GM12878 (cell line): ENCODE measurements around the gene ZNF592. TPM values are rescaled to one million over a fixed set of nuclear protein-coding genes. Genes with fewer than 3 reads are reported as not detected.

Experiments used
- ATAC-seq: fragments of 200-7000 bp; cut with Tn5 transposase; 3 replicates; pipeline ENCODE4 v1.9.1; 2020; ENCODE audit warnings: mild to moderate bottlenecking, moderate library complexity
- BruUV-seq: library from RNA; stranded (reverse); fragments of 400-500 nt; replicated peaks from 2 replicates; lab custom pipeline; 2021; lab: Mats Ljungman, UMichigan
- CTCF ChIA-PET: fragments of 300-600 bp; sonication (Branson Sonifier 250); formaldehyde crosslinking; extraction: SDS; loops from one replicate; lab custom pipeline; 2021; ENCODE audit warnings: inconsistent platforms; lab: Yijun Ruan, JAX
- POLR2A ChIA-PET: fragments of 350-600 bp; formaldehyde crosslinking; extraction: SDS; loops from one replicate; lab custom pipeline; 2021; ENCODE audit warnings: inconsistent platforms; lab: Charles Lee
- RAD21 ChIA-PET: fragments of 300-600 bp; sonication (Branson Sonifier 250); formaldehyde crosslinking; loops from one replicate; lab custom pipeline; 2023; ENCODE audit warnings: antibody characterized with exemption; ENCODE audit not compliant: unreplicated experiment; lab: Charles Lee
- SMC1A ChIA-PET: fragments of 300-600 bp; sonication (Branson Sonifier 250); formaldehyde crosslinking; loops from one replicate; lab custom pipeline; 2023; ENCODE audit not compliant: unreplicated experiment, uncharacterized antibody; lab: Charles Lee
- DNase-seq: peaks from one replicate; pipeline ENCODE4 v3.0.0-alpha.2; 2011; ENCODE audit warnings: low read depth, low spot score
- FAIRE-seq: peaks from 3 replicates; lab custom pipeline; 2011; peaks lifted over from hg19 to GRCh38; lab: Jason Lieb, UNC
- H2AFZ ChIP-seq: 2 replicates; pipeline ENCODE4 v1.6.0; 2011; ENCODE audit warnings: low read depth, low read length, control low read depth; ENCODE audit not compliant: control insufficient read depth
- H3K27ac ChIP-seq: 2 replicates; pipeline ENCODE4 v1.5.1; 2011; ENCODE audit warnings: control low read depth; ENCODE audit not compliant: control insufficient read depth, insufficient read depth
- H3K27me3 ChIP-seq, 2 experiments: replicated peaks in 1 of 2; 2 replicates each; pipeline versions ENCODE4 v1.6.0 to v1.6.1; 2011; ENCODE audit warnings: low read length in 1 of 2; ENCODE audit not compliant: control insufficient read depth in 2 of 2, insufficient read depth in 2 of 2
- H3K36me3 ChIP-seq, 2 experiments: 2 replicates each; pipeline ENCODE4 v1.5.1; 2011; ENCODE audit warnings: low read length in 1 of 2; ENCODE audit not compliant: control insufficient read depth in 2 of 2, insufficient read depth in 2 of 2
- H3K4me1 ChIP-seq: 2 replicates; pipeline ENCODE4 v1.6.1; 2011; ENCODE audit warnings: mild to moderate bottlenecking, low read length, moderate library complexity, mixed read lengths; ENCODE audit not compliant: control insufficient read depth, insufficient read depth
- H3K4me2 ChIP-seq: 2 replicates; pipeline ENCODE4 v1.6.0; 2011; ENCODE audit warnings: control low read depth; ENCODE audit not compliant: control insufficient read depth, insufficient read depth
- H3K4me3 ChIP-seq: fragments of 200-600 bp; sonication (generic); 2 replicates; pipeline ENCODE4 v1.5.1; 2016
- H3K79me2 ChIP-seq: 2 replicates; pipeline ENCODE4 v1.6.0; 2011; ENCODE audit warnings: low read length; ENCODE audit not compliant: control insufficient read depth, insufficient read depth
- H3K9ac ChIP-seq: 2 replicates; pipeline ENCODE4 v1.8.0; 2011; ENCODE audit warnings: low read length, control low read depth, mixed read lengths; ENCODE audit not compliant: control insufficient read depth, insufficient read depth
- H3K9me3 ChIP-seq: replicated peaks from 3 replicates; pipeline ENCODE4 v1.5.1; 2011; ENCODE audit warnings: mild to moderate bottlenecking, low read length; ENCODE audit not compliant: control insufficient read depth, insufficient read depth
- H4K20me1 ChIP-seq: 2 replicates; pipeline ENCODE4 v1.6.0; 2011; ENCODE audit not compliant: control insufficient read depth, insufficient read depth
- ETV6 ChIP-seq, 2 experiments: fragments of 450-650 bp in 1 of 2; IDR thresholded peaks in 1 of 2; conservative IDR thresholded peaks in 1 of 2; 2 replicates each; pipeline ENCODE4 v1.6.1; 2014; ENCODE audit warnings: antibody characterized with exemption in 1 of 2, borderline replicate concordance in 1 of 2, low read depth in 1 of 2, mild to moderate bottlenecking in 1 of 2, moderate library complexity in 1 of 2
- MEF2A ChIP-seq: IDR thresholded peaks from 2 replicates; pipeline ENCODE4 v1.6.1; 2011; ENCODE audit warnings: low read depth, mild to moderate bottlenecking, low read length, moderate library complexity; ENCODE audit not compliant: insufficient read depth
- RFX5 ChIP-seq: IDR thresholded peaks from 2 replicates; pipeline ENCODE4 v1.6.1; 2011; ENCODE audit warnings: low read depth, low read length, improper control_type of control experiment
- SMARCA5 ChIP-seq: fragments of 450-650 bp; IDR thresholded peaks from 2 replicates; pipeline ENCODE4 v1.6.1; 2017; ENCODE audit warnings: mild to moderate bottlenecking
- SMC3 ChIP-seq: IDR thresholded peaks from 2 replicates; pipeline ENCODE4 v1.6.1; 2011; ENCODE audit warnings: low read length, improper control_type of control experiment, borderline replicate concordance
- ZBTB40 ChIP-seq: fragments of 450-650 bp; IDR thresholded peaks from 2 replicates; pipeline ENCODE4 v1.6.1; 2016; ENCODE audit warnings: mild to moderate bottlenecking, moderate library complexity, borderline replicate concordance
- ZNF24 ChIP-seq: fragments of 450-650 bp; IDR thresholded peaks from 2 replicates; pipeline ENCODE4 v1.6.1; 2017; ENCODE audit warnings: antibody characterized with exemption, mild to moderate bottlenecking
- WGBS: methylation state at CpG from one replicate; pipeline ENCODE4 v1.1.6; 2016; ENCODE audit warnings: low lambda C conversion rate; ENCODE audit not compliant: insufficient replicate concordance, insufficient coverage; ENCODE audit errors: missing lambda C conversion rate; 5-methylcytosine and 5-hydroxymethylcytosine counted together
- in situ Hi-C: fragments of 300-500 bp; cut with MboI; formaldehyde crosslinking; loops from 9 replicates; pipeline ENCODE4 v1.14.3; 2018; ENCODE audit warnings: mixed read lengths
- intact Hi-C: fragments of 100-400 bp; cut with micrococcal nuclease; formaldehyde crosslinking; loops from one replicate; pipeline ENCODE4 v1.14.2; 2022; ENCODE audit not compliant: unreplicated experiment
- polyA plus RNA-seq, 11 experiments: library from polyadenylated mRNA; depleted of rRNA in 4 of 11; unstranded in 6 of 11; stranded (reverse) in 5 of 11; fragments of >200 nt; fragmentation: Nextera tagmentation in 4 of 11; fragmentation: Illumina TruSeq in 1 of 11; extraction: Ambion mirVana in 4 of 11; extraction: Trizol in 1 of 11; gene quantifications; 1 replicate in 1 of 11; 2 replicates in 10 of 11; pipeline versions ENCODE4 v1.2.1 to v1.2.3, GENCODE V29; 2011 to 2016; ENCODE audit warnings: inconsistent platforms in 2 of 11, missing spikeins in 2 of 11, low read depth in 1 of 11
- total RNA-seq, 4 experiments: library from RNA; depleted of rRNA in 3 of 4; stranded (reverse); fragments of >200 nt in 3 of 4; fragmentation: Illumina TruSeq in 1 of 4; extraction: Trizol in 1 of 4; gene quantifications; 2 replicates each; pipeline versions ENCODE4 v1.2.1 to v1.2.3, GENCODE V29; 2013 to 2021
- TF ChIP-seq, protein P1 (sequence below): fragments of 450-650 bp; IDR thresholded peaks from 2 replicates; pipeline ENCODE4 v1.6.1; 2017; ENCODE audit warnings: low read depth, mild to moderate bottlenecking, moderate library complexity

ZNF592 gene
- total and polyA plus RNA-seq, 10 of the 15 experiments (the other 5 are each of a cell fraction or from before 2014, with no cell fraction given) = 0.95 to 23.7 (median 8.6) TPM

DNA sequence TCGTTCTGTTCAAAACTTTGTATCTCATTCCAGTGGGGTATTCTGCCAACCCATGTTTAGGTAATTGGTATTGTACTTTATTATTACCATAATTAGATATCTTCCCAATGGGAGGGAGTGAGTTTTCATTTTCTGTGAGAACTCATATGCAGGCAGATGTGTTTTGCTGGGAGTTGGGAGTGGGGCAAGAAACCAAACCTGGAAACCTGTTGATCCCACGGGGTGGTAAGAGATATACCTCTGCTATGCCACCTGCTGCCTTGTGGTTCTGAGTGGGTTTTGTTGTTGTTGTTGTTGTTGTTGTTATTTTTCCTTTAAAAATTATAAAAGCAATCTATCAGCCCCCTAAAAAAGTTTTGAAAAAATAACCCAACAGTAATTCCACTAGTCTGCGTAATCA, 32.1 kb downstream of the ZNF592 start:
- peaks cover 6% of the 10 kb centered on the region for H3K79me2 ChIP-seq
- BruUV-seq = no TSS peak

More for the DNA sequence above, 32.1 kb downstream of the ZNF592 start:
- Histone ChIP-seq H2AFZ (no peak overlapping the region), H3K4me2 (no peak overlapping the region), H3K27me3 (no peaks in the 10 kb centered on the region), H3K4me1 (peaks cover 5% of the 10 kb centered on the region; the same call in 1 of the 2 replicates), H3K27ac (no peak overlapping the region), H3K9me3 (no peaks in the 10 kb centered on the region)
- RAD21 ChIA-PET = no interaction called here
- ATAC-seq = no peak
- CTCF ChIA-PET = no interaction called here
- intact Hi-C loops = no loop called here
- POLR2A ChIA-PET = interaction anchor here (0.7 kb wide), 1 partner anchor 25 kb away, joined by 5 read pairs; no protein-coding TSS in a partner anchor
- no peak for FAIRE-seq
- in situ Hi-C loops = no loop called here
- no peak for TF ChIP-seq ZNF24
- TF ChIP-seq ETV6 (conservative IDR thresholded peaks at IDR 0.05 in 1 of 2, IDR thresholded peaks at IDR 0.05 in 1 of 2; ENCODE audit: borderline replicate concordance in 1 of 2, low read depth in 1 of 2) = no peak
- TF ChIP-seq RFX5 = no peak
- TF ChIP-seq ZBTB40 = no peak
- TF ChIP-seq SMARCA5 = no peak
- no peak for TF ChIP-seq SMC3
- TF ChIP-seq, protein P1, sequence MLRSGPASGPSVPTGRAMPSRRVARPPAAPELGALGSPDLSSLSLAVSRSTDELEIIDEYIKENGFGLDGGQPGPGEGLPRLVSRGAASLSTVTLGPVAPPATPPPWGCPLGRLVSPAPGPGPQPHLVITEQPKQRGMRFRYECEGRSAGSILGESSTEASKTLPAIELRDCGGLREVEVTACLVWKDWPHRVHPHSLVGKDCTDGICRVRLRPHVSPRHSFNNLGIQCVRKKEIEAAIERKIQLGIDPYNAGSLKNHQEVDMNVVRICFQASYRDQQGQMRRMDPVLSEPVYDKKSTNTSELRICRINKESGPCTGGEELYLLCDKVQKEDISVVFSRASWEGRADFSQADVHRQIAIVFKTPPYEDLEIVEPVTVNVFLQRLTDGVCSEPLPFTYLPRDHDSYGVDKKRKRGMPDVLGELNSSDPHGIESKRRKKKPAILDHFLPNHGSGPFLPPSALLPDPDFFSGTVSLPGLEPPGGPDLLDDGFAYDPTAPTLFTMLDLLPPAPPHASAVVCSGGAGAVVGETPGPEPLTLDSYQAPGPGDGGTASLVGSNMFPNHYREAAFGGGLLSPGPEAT = no peak
- no peak for TF ChIP-seq MEF2A
- TF ChIP-seq, all 136 proteins: peak for 0
- no peak overlapping the region for H3K4me3 ChIP-seq
- 98% methylated on average over 3 of the region's 3 CpGs for WGBS
- H3K9ac ChIP-seq = no peak overlapping the region
- H4K20me1 ChIP-seq = no peaks in the 10 kb centered on the region
- no peak for DNase-seq
- peaks cover 38 to 43% of the 10 kb centered on the region in 2 experiments for H3K36me3 ChIP-seq
- SMC1A ChIA-PET = no interaction called here
